Mucosa of rectum (tissue), 2 donors: ENCODE data around the gene TMBIM4.
"Not testable (repeated sequence)": the region's sequence is repeated elsewhere in the genome, so short reads cannot be mapped to it uniquely, and the experiment has no call there.

Experiments
- H3K27ac ChIP-seq, 2 donors: one replicate each; pipeline ENCODE4 v1.7.0; 2013; ENCODE audit warnings: inconsistent platforms in 2 of 2, low read depth in 2 of 2, low read length in 2 of 2
- H3K27me3 ChIP-seq, 2 donors: one replicate each; pipeline ENCODE4 v1.7.0; 2013; ENCODE audit warnings: low read length in 2 of 2; ENCODE audit not compliant: control insufficient read depth in 2 of 2, insufficient read depth in 2 of 2
- H3K36me3 ChIP-seq, 2 donors: one replicate each; pipeline ENCODE4 v1.7.0; 2013; ENCODE audit warnings: low read length in 2 of 2; ENCODE audit not compliant: control insufficient read depth in 2 of 2, insufficient read depth in 2 of 2
- H3K4me1 ChIP-seq, 2 donors: one replicate each; pipeline ENCODE4 v1.7.0; 2013; ENCODE audit warnings: low read length in 2 of 2, mild to moderate bottlenecking in 1 of 2; ENCODE audit not compliant: control insufficient read depth in 2 of 2, insufficient read depth in 2 of 2
- H3K4me3 ChIP-seq, 2 donors: one replicate each; pipeline ENCODE4 v1.7.0; 2013; ENCODE audit warnings: low read length in 2 of 2
- H3K9ac ChIP-seq, 2 donors: one replicate each; pipeline ENCODE4 v1.7.0; 2013; ENCODE audit warnings: low read length in 2 of 2, low read depth in 1 of 2, mild to moderate bottlenecking in 1 of 2
- H3K9me3 ChIP-seq, 2 donors: one replicate each; pipeline ENCODE4 v1.7.0; 2013; ENCODE audit warnings: low read length in 2 of 2; ENCODE audit not compliant: control insufficient read depth in 2 of 2
- donor health status: healthy.
- donor health status: Normal muscosa, but diverticular disease.

Gene TMBIM4, protein sequence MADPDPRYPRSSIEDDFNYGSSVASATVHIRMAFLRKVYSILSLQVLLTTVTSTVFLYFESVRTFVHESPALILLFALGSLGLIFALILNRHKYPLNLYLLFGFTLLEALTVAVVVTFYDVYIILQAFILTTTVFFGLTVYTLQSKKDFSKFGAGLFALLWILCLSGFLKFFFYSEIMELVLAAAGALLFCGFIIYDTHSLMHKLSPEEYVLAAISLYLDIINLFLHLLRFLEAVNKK

DNA sequence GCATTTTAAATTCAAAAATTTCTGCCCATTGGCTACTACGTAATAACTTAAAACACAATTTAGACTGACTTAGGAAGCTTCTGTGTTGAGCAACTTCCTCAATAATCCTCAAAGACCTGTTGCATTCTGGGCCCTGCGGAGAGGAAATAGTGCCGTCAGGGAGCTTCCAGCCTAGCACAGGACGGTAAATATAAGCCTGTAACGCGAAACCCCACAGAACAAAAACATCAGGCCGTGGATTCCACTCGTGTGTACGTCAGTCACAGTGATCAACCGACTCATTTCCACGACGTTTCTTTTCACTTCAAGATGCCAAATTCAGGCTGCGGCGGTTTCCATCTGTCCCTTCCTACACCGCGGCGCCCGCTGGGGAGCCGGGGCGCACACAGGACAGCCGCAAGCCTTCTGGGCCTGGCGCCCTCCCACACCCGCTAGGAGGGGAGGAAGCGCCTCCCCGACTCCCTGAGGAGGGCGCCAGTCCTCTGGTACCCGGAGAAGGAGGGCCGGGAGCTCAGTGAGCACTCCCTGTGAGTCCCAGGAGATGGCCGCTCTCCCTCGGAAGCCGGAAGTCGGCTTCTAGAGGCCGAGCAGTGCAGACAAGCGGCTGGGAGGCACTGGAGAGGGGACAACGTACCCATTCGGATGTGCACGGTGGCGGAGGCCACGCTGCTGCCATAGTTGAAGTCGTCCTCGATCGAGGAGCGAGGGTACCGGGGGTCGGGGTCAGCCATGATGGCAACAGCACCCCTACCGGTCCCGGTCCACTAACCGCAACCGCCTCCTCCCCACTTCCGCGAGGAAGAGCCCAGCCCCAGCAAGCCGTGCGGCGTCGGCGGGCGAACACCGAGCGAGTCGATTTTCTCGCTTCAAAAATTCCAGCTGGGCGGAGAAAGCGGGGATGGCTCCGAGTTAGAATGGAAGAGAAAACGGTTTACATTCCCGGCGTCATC lies at the start of gene TMBIM4:
Gene TMBIM4 (minus strand): TSS at position 776 of the 950 bp plus-strand sequence. CDS start 45 bp downstream, at position 731.
- H3K27me3 ChIP-seq, result no peaks in the 10 kb centered on the region
- no peaks in the 10 kb centered on the region for H3K9me3 ChIP-seq
- H3K27ac ChIP-seq, result peak within 1 kb of the TSS; percentile 99 to 100
- H3K4me3 ChIP-seq, result peak within 1 kb of the TSS; percentile 86 to 99
- H3K9ac ChIP-seq, result peak within 1 kb of the TSS; percentile 97 to 98
- peaks cover 6 to 7% of the 10 kb centered on the region in 2 donors for H3K4me1 ChIP-seq
- peaks cover 0 to 4% of the 10 kb centered on the region in 2 donors for H3K36me3 ChIP-seq

DNA sequence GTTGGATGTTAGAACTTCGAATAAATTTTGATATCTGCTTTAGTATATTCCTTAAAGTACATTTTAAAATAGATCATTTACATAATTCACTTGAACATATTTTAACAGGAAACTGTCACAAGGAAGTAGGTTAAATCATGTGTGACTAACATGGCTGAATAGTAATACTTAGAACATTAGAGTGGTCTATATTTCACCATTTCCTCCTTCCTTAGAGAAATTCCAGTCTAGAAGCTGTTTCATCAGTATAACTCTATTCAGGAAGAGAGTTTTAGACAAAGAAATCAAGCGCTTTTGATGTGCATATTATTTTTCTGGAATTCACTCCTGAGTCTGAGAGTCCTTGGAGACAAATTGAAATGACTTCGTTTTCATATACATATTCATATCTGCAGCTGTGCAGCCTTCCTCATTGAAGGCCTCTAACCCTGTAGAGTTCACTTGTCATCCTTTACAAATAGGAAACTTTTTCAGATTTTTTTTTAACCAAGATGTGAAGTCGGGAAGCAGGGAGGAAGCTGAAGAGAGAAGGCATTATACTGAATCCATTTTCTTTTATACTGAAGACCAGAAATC lies 47.6 kb upstream of the TMBIM4 start:
- H3K36me3 ChIP-seq, result no peaks in the 10 kb centered on the region
- no peak overlapping the region for H3K9ac ChIP-seq
- no peak overlapping the region for H3K27ac ChIP-seq
- no peaks in the 10 kb centered on the region for H3K9me3 ChIP-seq
- peaks cover 3 to 7% of the 10 kb centered on the region in 2 donors for H3K4me1 ChIP-seq
- no peaks in the 10 kb centered on the region for H3K27me3 ChIP-seq
- H3K4me3 ChIP-seq, result no peak overlapping the region

DNA sequence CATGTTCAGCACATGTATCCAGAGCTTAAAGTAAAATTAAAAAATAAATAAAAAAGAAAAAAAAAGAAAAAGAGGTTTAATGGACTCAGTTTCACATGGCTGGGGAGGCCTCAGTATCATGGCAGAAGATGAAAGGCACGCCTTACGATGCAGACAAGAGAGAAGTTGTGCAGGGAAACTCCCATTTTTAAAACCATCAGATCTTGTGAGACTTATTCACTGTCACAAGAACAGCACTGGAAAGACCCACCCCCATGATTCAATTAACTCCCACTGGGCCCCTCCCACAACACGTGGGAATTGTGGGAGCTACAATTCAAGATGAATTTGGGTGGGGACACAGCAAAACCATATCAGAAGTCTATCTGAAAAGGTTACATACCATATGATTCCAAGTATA lies 43.2 kb upstream of the TMBIM4 start:
- H3K27me3 ChIP-seq, H3K36me3 ChIP-seq, H3K27ac ChIP-seq, H3K4me1 ChIP-seq, H3K9ac ChIP-seq, H3K9me3 ChIP-seq, H3K4me3 ChIP-seq: not testable (repeated sequence)

DNA sequence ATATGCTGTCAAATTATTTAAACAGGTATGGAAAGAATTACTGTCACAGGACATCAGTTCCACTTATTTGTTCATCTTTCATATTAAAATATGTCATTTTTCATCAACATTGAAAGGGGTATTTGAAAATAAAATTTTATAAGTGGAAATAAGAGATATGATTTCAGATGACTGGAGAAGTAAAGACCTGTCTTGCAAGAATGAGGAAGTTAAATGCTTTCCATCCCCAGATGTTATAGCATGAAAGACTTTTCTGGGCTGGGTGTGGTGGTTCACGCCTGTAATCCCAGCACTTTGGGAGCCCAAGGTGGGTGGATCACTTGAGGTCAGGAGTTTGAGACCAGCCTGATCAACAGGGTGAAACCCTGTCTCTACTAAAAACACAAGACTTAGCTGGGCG lies 41.8 kb upstream of the TMBIM4 start:
- H3K4me1 ChIP-seq, H3K9ac ChIP-seq, H3K36me3 ChIP-seq, H3K27me3 ChIP-seq, H3K4me3 ChIP-seq, H3K27ac ChIP-seq, H3K9me3 ChIP-seq: not testable (repeated sequence)

DNA sequence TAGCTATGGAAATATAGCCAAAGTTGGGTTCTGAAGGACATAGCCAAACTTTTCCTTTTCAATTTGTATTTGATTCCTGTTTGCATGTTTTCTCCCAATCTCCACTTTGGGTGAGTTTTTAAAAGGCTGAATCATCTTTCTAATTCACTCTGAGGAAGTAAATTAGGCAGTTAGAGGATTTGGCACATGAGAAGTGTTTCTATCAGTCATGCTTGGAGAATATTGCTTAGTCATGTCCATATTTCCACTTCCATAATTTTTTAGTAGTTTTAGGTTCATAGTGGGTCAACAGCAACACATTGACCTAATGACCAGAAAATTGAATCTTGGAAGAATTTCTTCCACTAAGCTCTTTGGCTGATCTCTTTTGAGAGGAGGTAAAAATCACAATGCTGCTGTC lies 41.0 kb upstream of the TMBIM4 start:
- H3K4me3 ChIP-seq, result no peak overlapping the region
- no peaks in the 10 kb centered on the region for H3K9me3 ChIP-seq
- H3K4me1 ChIP-seq, result peaks cover 1 to 3% of the 10 kb centered on the region in 2 donors
- H3K36me3 ChIP-seq, result peaks cover 0 to 2% of the 10 kb centered on the region in 2 donors
- H3K27ac ChIP-seq, result no peak overlapping the region
- no peaks in the 10 kb centered on the region for H3K27me3 ChIP-seq
- no peak overlapping the region for H3K9ac ChIP-seq

DNA sequence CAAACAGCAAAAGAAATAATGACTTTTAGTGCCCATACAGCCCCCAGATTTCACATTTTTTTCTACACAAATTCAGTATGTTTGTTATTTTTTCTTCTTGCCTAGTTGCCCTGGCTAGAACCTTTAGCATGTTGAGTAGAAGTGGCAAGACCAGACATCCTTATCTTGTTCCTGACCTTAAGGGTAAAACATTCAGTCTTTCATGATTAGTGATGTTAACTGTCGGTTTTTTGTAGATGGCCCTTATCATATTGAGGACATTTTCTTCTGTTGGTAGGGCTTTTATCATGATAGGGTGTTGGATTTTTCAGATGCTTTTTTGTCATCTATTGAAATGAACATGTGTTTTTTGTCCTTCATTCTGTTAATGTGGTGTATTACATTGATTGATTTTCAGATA lies 36.3 kb upstream of the TMBIM4 start:
- Histone ChIP-seq H3K9ac (no peak overlapping the region), H3K27ac (no peak overlapping the region), H3K9me3 (no peaks in the 10 kb centered on the region), H3K4me1 (no peaks in the 10 kb centered on the region), H3K36me3 (no peaks in the 10 kb centered on the region), H3K27me3 (no peaks in the 10 kb centered on the region), H3K4me3 (no peak overlapping the region)

DNA sequence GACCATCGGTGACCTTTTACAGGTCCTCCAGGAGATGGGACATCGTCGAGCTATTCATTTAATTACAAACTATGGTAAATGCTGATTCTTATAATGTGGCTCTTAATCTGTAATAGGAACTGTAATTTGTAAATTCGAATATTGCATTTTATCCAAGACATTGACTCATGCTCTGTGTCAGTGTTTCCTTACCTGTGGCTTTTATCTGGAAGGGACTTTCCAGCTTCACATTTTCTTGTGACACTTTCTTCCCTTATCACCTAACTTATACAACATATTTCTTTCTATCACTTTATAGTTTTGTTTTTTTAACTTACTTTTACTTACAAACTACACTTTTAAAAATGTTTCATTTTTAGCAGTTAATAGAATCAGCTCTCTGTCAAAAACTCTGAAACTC lies 34.0 kb upstream of the TMBIM4 start:
- no peaks in the 10 kb centered on the region for H3K4me1 ChIP-seq
- H3K4me3 ChIP-seq, result no peak overlapping the region
- no peaks in the 10 kb centered on the region for H3K9me3 ChIP-seq
- H3K27ac ChIP-seq, result no peak overlapping the region
- no peak overlapping the region for H3K9ac ChIP-seq
- H3K36me3 ChIP-seq, result no peaks in the 10 kb centered on the region
- H3K27me3 ChIP-seq, result no peaks in the 10 kb centered on the region

DNA sequence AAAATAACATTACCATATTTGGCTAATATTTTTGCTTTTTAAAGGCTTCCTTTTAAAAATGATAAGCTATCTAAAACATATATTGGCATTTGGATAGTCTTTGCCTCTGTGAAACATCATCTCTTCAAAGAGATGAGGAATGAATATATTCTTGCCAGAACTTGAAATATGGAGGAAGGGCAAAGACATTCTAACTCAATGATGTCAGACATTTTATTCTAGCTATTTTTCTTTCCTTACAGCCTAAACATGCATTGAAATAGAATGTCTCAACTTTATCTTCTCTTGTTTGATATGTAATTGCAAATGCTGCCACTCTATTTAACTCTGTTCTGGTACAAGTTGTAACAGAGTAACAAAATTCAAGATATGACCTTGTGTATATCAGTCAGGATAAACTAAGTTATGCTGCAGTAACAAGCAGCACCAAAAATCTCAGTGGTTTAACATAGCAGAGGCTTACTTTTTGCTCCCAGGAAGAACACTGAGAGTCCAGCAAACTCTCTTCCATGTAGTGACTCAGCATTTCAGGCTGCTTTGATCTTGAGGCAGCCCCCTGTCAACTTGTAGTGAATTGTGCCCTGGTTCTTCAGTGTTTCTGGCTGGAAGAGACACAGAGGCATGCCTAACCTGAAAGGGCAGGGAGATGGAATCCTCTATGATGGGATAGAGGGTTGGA lies 30.2 kb upstream of the TMBIM4 start:
- Histone ChIP-seq H3K4me3 (no peak overlapping the region), H3K27me3 (no peaks in the 10 kb centered on the region), H3K9me3 (no peaks in the 10 kb centered on the region), H3K4me1 (no peaks in the 10 kb centered on the region), H3K27ac (no peak overlapping the region), H3K9ac (no peak overlapping the region), H3K36me3 (no peaks in the 10 kb centered on the region)

DNA sequence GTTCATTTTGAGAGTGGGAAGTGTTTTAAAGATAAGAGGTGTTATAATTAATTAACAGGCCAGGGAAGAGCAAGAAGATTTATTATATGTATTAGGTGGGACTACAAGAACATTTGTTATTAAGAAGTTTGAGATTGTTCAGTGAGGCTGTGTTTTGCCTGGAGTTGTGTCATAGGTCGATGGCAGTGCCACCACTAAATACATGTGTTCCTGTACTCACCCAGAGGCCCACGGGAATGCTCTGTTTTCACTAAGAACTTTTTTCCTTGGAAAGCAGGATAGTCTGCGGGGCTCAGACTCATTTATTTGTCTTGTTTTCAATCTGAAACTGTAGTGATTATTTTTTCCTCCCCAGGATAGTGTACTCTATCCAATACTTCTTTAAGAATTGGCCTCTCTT lies 29.3 kb upstream of the TMBIM4 start:
- Histone ChIP-seq H3K4me3 (no peak overlapping the region), H3K9ac (no peak overlapping the region), H3K36me3 (no peaks in the 10 kb centered on the region), H3K4me1 (no peaks in the 10 kb centered on the region), H3K9me3 (no peaks in the 10 kb centered on the region), H3K27ac (no peak overlapping the region), H3K27me3 (no peaks in the 10 kb centered on the region)

DNA sequence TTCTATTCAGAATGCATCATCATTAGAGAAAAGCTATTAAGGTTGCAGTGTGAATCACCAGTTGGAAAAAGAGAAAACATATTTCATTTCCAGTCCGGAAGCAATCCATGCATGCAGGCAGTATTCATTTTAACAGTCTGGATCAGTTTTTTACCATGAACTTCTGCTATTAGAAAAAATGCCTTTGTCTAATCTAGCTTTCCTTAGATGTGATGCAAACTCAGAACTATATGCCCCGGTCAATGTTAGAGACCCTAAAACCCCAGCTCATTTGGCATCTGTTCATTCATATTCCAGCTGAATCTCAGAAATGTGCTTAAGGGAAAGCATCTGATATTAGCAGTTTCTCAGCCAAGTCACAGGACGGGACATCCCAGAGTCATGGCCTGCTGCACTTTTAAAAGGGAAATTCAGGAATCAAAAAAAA lies 27.7 kb upstream of the TMBIM4 start:
- H3K9me3 ChIP-seq, result no peaks in the 10 kb centered on the region
- no peak overlapping the region for H3K4me3 ChIP-seq
- H3K4me1 ChIP-seq, result no peaks in the 10 kb centered on the region
- no peak overlapping the region for H3K27ac ChIP-seq
- H3K27me3 ChIP-seq, result no peaks in the 10 kb centered on the region
- no peak overlapping the region for H3K9ac ChIP-seq
- H3K36me3 ChIP-seq, result no peaks in the 10 kb centered on the region
